Astrocyte of the spinal cord (primary cell): ENCODE data around the gene HDAC10.

Source experiments
- DNase-seq: peaks from one replicate; pipeline ENCODE4 v3.0.0; 2011; ENCODE audit warnings: low read depth, low spot score
- H3K4me3 ChIP-seq: 2 replicates; pipeline ENCODE4 v1.5.1; 2011; ENCODE audit warnings: low read depth, mild to moderate bottlenecking, low read length, moderate library complexity
- in situ Hi-C: cut with HindIII; loops from 2 replicates; pipeline ENCODE4 v1.10.0; 2017; ENCODE audit warnings: low sequenced_read_pairs
- TF ChIP-seq, protein P1 (sequence below): IDR thresholded peaks from 2 replicates; pipeline ENCODE4 v1.5.1; 2012; ENCODE audit warnings: low read depth, mild to moderate bottlenecking, low read length, inconsistent platforms

HDAC10 gene

DNA sequence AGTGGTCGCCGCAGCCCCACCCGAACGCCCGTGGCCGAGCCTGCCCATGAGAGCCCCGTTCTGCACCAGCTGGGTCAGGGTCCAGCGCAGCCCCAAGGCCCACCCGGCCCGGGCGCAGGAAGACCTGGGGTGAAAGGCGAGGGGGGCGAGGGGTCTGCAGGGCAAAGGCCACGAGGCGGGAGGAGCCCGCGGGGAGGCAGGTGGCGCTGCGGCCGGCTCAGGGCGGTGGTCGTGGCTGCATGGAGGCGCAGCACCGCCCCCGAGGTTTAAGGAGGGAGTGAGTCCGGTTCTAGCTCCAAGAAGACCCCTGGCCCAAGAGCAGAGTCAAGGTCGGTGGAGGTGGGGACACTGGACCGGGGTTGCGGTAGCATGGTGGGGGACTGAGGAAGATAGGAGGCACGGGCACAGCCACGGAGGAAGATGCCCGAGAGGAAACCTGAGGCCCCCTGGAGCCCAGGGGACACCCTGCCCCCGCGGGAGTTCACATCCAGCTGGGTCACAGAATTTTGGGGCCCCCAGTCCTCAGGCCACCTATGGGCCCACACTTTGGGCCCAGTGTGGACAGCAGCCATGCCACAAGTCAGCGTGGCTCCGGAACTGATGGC lies 514 bp upstream of the HDAC10 start:
- DNase-seq: no peak
- TF ChIP-seq, protein P1, sequence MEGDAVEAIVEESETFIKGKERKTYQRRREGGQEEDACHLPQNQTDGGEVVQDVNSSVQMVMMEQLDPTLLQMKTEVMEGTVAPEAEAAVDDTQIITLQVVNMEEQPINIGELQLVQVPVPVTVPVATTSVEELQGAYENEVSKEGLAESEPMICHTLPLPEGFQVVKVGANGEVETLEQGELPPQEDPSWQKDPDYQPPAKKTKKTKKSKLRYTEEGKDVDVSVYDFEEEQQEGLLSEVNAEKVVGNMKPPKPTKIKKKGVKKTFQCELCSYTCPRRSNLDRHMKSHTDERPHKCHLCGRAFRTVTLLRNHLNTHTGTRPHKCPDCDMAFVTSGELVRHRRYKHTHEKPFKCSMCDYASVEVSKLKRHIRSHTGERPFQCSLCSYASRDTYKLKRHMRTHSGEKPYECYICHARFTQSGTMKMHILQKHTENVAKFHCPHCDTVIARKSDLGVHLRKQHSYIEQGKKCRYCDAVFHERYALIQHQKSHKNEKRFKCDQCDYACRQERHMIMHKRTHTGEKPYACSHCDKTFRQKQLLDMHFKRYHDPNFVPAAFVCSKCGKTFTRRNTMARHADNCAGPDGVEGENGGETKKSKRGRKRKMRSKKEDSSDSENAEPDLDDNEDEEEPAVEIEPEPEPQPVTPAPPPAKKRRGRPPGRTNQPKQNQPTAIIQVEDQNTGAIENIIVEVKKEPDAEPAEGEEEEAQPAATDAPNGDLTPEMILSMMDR: no peak
- in situ Hi-C loops: no loop called here
- peak overlapping the region; percentile 10 for H3K4me3 ChIP-seq

DNA sequence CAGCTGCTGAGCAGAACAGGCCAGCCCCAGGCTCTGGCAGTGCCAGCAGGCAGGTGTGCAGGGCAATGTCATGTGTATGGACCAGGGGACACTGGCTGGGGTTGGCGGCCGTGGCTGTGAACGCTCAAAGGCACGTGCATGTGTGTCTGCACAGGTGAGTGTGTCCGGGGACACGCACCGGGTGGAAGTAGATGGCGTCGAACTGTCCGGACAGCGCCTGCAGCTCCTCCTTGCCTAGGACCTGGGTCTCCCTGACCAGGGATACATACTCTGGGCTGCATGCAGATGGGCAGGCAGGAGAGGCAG lies 863 bp downstream of the HDAC10 start:
- in situ Hi-C loops: no loop called here
- TF ChIP-seq, protein P1: no peak
- no peak for DNase-seq
- peak overlapping the region; percentile 74 for H3K4me3 ChIP-seq

DNA sequence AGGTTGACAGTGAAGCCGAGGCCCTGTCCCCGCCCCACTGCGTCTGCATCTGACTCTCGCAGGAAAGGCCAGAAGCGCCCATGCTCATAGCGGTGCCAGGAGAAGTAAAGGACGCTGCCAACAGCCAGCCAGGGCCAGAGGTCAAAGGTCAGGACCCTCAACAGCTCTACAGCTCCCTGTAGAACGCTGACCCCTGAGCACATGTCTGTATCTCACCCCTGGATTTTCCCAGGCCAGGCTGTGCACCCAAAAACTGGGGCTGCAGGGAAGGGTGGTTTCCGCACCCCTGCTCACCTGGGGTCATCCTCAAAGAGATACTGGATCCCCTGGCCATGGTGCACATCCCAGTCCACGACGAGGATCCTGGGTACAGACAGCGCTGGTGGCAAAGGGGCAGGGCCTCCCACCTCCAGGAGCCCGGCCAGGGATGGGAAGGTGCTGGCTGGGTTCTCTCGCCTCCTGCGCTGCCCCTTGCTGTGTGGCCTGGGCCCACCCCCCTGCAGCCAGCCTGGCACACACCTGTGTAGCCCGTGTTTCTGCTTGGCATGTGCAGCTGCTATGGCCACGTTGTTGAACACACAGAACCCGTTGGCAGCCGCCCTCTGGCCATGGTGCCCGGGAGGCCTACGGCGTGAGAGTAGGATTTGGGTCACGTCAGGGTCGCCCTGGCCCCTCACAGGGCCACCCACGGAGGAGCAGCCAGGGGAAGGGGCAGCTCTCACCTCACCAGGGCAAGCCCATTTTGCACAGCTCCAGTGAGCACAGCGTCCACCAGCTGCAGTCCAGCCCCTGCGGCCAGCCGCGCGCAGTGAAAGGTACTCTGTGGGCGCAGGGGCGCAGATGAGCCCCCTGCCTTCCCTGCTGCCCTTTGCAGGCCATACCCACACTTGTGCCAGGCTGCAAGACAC lies 1.5 kb downstream of the HDAC10 start:
- TF ChIP-seq, protein P1: no peak
- in situ Hi-C loops: no loop called here
- no peak for DNase-seq
- H3K4me3 ChIP-seq: peak overlapping the region; percentile 74

DNA sequence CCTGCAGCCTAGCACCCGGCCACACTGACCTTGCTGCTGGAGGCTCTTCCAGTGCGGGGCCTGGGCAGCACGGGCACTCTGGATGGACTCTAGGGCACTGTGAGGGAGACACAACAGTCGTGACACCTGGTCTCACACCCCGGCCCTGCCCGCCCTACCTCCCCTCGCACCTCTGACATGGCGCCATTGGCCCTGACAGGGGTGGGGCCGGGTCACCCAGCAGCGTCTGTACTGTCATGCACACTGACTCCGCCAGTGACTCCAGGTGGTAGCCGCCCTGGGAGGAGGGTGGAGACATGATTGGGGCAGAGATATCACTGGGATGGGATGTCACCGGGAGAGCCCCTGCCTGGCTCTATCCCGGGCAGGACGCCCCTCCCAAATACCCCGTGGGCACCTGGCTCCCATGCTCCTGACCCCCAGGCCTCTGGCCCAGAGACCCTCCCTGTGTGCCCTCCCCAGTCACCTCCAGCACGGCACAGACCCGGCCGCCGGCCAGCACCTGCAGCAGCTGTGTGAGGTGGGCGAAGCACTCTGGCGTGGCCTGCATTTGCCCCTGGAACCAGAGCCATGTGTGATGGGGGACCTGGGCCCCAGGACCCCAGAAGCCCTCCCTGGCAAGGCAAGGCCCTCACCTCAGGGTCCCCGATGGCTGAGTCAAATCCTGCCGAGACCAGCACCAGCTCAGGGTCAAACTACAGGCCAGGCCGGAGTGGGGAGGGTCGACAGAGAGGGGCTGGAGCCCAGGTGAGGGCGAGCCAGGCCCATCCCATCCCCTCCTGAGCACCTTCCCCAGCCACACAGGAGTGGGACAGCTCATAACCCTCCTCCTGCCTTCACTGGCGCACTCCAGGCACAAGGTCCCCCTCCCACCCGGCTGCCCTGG lies 2.6 kb downstream of the HDAC10 start:
- DNase-seq: no peak
- H3K4me3 ChIP-seq: no peak overlapping the region
- TF ChIP-seq, protein P1: no peak
- in situ Hi-C loops: no loop called here

DNA sequence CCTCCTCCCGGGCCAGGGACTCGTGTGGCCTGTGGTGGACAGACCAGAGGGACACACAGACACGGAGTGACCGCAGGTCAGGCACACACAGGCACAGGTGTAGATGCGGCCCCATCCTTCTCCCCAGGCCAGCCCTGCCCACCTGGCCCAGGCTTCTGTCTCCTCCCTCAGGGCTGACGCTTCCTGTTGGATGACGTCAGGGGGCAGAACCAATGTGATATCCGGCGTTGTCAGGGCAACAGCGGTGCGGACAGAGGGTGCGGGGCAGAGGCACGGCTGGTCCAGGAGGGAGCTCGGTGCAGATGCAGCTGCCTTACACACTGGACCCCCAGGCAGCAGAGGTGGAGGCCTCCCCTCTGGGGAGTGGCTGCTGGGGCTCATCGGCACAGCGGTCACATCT lies 3.3 kb downstream of the HDAC10 start:
- in situ Hi-C loops: no loop called here
- H3K4me3 ChIP-seq: no peak overlapping the region
- peak; percentile 56 for DNase-seq
- TF ChIP-seq, protein P1: no peak
